GM21526 (cell line): ENCODE data around the gene SLC17A7.

Source experiments
- ATAC-seq: cut with Tn5 transposase; IDR thresholded peaks from one replicate; pipeline ENCODE4 v1.9.1; 2021; ENCODE audit warnings: moderate library complexity; ENCODE audit not compliant: unreplicated experiment, low FRiP score

SLC17A7 gene

DNA sequence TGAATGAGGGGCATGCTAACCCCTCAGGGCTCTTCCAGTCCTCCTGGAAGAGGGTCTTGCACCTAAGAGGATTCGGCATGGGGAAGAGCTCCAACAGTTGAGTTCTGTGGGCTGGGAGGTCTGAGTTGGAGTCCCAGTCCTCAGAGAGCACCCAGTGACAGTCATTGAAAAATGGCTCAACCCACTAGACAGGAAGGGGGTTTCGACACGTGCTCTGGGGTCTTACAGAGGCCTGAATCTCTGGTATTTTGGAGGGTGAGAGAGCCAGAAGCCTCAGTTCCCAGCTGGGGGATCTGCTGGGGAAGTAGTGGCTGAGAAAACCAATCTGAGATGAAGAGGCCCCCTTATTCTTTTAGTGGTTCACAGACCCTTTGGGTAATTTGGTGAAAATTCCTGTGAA is 27.1 kb downstream of the SLC17A7 start:
- ATAC-seq, result no peak

DNA sequence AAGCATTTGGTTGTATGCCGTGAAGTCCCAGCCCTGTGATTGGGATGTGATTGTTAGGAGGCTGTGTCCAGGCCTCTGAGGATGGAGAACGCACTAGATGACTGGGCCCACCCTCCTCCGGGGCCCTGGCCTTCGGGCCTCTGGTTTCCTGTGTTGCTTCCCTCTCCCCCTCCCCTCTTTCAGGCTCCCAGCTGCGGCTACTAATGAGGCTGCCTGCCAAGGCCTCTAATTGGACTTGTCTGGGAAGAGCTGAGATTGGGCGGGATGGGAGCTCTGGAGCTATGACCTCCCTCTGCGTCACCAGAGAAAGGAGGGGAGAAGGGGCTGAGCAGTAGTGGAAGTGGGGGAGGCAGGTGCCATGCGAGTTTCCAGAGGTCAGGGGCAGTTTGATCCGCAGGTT is 28.0 kb downstream of the SLC17A7 start:
- no peak for ATAC-seq

DNA sequence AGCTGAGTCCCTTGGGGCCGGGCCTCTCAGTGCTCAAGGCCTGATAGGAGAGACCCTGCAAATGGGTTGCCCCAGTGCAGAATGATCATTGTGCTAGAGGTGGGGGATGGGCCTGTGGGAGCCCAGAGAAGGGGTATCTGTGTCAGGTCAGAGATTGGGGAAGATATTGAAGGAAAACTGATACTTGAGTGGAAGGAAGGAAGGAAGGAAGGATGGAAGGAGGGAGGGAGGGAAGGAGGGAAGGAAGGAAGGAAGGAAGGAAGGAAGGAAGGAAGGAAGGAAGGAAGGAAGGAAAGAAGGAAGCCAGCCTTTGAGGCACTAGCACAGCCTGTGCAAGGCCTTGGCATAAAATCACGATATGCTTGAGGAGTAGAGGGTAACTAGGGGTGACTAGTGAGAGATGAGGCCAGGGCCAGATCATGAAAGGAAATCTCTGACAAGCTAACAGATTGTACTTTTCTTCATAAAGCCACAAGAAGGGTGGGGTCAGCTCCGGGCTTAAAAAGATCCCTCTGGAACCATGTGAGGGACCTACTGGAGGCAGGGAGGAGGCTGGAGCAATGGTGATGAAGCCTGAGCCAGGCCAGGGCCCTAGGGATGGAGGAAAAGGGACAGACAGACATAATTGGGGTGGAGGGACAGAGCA is 29.5 kb downstream of the SLC17A7 start:
- no peak for ATAC-seq

DNA sequence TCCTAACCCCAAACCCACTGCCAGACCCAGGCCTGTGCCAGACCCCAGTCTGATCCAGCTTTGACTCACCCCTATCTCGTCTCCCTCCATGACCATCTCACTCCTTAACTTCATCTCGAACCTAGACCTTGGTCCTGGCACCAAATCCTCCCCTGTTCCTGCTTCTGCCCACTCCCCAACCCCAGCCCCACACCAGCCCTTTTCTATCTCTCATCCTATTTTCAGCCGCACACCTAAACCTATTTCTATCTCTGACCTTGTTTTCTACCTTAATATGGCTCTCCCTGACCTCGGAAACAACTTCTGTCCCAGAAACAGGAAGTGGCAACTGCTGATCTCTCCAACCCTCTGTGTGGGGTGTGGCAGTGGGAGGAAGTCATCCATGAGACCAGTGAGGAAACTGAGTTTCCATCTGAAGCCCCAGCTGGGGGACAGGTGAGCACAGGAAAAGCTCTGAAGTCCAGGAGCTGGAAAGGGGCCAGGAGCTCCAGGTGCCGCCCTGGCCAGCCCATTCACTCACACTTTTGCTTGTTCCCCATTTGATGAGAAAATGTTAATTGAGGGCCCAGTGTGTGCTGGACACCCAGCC is 31.8 kb downstream of the SLC17A7 start:
- ATAC-seq, result no peak

DNA sequence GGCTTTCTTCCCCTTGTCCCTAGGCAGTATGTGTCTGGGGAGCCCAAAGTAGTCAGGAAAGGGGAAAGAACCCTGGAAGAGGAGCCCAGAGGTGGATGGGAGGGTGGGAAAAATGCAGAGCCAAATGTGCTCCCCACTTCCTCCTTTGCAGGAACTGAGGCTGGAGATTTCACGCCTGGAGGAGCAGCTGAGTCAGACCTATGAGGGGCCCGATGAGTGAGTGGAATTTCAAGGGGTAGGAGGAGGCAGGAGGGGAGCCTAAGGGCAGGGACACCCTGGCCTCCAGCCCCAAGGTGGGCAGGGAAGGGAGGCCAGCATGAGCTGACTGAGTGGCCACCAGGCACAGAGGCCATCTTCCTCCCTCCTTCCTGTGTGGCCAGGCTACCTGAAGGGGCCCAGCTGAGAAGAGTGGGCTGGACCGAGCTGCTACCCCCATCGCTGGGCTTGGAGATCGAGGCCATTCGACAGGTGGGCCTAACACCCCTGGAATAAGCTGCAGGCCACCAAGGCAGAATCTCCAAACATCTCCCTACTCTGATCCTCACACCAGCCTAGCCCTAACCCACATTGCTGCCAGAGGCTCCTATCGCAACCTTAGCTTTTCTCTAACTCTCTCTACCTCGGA is 32.4 kb downstream of the SLC17A7 start:
- ATAC-seq, result no peak

DNA sequence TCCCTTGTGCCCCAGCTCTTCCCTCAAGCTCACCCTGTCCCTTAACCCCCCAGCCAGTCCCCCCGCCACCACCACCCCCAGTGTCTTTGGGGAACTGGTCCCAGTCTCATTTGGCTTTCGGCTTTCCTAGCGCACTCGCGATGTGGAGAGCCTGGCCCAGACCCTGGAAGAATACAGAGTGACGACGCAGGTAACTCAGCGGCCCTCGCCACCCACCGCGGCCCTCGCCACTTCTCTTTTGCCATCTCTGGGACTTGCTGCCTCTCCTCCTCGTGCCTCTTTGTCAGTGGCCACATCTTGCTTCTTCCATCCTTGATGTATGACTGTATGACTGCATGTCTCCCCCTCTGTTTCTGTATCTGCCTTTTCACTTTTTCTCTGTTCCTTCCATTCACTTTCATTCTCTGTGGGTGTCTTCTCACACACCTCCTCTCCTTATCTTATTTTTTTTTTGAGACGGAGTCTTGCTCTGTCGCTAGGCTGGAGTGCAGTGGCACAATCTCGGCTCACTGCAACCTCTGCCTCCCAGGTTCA is 33.8 kb downstream of the SLC17A7 start:
- ATAC-seq, result no peak

DNA sequence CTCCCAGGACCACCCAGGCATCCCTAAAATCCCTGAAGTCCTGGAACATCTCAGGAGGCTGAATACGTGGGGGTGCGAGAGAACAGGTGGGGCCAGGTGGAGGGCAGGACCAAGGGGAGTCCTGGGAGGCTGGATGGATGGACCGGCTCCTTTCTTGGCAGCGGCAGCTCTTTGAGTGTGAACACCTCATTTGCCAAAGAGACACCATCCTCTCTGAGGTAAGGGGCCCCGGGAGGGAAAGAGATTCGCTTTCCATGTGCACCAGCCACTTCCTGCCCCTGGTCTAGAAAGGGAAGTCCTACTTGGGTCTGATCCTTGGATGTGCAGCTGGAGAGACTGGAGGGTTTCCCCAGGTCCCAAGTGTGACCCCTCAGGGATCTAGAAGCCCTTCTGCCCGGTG is 34.2 kb downstream of the SLC17A7 start:
- no peak for ATAC-seq

DNA sequence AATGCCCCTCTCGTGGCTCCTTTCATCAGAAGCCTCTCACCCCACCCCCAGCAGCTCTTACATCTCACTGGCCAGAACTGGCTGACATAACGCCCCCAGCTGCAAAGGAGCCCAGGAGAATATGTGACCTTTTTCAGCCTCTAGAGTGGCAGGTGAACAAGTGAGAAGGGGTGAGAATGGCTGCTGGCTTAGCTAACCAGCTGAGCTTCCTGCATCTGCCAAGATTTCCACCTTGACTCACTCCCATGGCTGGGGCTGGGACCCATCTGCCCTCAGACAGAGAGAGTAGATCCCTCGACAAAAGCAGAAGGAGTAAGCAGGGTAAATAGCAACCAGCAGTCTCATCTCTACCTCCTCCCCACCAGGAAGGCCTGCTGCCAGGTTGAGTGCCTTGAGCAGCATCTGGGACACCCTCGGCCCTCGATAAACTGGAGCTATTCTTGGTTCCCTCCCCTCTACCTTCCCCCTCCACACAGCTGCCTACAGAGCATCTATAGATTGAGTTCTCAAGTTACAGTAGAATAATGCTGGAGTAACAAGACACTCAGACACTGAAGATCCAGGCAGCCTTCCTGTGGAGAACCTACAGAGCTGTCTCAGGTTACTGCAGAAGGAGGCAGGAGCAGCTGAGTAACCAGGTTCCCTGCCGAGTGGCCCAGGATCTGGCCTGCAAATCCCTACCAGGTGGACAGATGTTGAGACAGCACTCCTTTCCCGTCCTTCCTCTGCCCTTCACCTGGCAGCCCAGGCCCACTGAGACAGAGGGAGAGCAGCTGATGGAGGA is 37.7 kb downstream of the SLC17A7 start:
- no peak for ATAC-seq

DNA sequence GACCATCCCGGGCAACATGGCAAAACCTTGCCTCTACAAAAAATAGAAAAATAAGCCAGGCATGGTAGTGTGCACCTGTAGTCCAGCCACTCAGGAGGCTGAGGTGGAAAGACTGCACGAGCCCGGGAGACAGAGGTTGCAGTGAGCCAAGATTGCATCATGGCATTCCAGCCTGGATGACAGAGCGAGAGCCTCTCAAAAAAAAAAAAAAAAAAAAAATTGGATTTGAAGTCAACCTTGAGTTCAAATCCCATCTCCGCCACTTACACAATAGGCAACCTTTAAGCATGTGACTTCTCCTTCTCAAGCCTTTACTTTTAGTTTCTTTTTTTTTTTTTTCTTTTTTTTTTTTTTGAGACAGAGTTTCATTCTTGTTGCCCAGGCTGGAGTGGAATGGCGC is 41.3 kb downstream of the SLC17A7 start:
- no peak for ATAC-seq

DNA sequence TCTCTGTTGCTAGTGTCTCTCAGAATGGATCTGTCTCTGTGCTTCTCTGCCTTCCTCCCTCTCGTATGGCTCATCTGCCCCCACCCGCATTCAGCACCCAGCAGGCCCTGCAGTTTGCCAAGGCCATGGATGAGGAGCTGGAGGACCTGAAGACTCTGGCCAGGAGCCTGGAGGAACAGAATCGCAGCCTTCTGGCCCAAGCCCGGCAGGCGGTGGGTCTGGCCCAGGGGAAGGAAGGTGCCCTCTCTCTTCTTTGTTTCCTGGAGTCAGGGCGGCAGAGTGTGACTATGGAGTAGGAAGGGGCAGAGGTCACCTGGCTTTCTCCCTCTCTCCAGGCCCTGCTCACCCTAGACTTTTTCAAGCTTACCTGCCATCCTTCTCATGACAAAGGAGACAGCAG is 42.4 kb downstream of the SLC17A7 start:
- no peak for ATAC-seq

DNA sequence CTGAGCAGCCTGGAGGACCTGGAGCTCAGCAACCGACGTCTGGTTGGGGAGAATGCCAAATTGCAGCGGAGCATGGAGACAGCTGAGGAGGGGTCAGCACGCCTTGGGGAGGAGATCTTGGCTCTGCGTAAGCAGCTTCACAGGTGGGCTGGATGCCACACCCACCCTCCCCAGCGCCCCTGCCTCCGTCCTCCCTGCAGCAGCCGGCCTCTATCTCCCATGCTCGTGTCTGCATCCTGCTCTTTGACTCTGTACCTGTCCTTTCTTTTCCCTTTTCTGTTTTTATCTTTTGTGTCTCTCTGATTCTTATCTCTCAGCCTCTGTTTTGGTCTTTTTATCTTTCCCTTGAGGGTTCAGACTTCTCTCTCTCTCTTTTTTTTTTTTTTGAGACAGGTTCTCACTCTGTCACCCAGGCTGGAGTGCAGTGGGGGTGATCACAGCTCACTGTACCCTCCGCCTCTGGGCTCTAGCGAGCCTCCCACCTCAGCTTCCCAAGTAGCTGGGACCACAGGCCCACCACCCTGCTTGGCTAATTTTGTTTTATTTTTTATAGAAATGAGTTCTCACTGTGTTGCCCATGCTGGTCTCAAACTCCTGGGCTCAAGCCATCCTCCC is 43.2 kb downstream of the SLC17A7 start:
- no peak for ATAC-seq

DNA sequence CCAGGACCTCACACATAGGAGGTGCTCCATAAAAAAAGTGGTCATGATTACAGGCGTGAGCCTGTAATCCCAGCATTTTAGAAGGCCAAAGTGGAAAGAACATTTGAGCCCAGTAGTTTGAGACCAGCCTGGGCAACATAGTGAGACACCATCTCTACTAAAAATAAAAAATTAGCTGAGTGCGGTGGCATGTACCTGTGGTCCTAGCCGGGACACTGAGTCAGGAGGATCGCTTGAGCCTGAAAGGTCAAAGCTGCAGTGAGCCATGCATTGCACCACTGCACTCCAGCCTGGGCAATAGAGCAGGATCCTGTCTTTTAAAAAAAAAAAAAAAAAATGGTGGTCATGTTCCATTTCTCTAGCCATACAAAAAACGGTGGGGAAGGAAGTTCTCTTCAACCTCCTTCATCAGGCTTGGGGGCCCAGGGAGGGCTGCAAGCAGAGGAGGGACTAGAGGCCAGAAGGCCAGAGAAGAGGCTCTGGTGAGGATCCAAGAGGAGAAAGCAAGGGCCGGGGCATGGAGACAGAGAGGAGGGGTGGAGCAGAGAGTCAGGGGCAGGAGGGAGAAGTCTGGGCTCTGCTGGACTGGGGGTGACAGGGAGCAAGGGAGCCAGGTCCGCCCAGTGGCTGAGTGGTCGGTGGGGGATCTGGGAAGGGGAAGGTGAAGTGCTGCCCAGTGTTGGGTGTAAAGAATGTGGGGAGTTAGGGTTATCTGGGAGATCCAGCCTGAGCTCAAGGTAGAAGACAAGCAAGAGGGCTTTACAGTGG is 44.4 kb downstream of the SLC17A7 start:
- no peak for ATAC-seq

DNA sequence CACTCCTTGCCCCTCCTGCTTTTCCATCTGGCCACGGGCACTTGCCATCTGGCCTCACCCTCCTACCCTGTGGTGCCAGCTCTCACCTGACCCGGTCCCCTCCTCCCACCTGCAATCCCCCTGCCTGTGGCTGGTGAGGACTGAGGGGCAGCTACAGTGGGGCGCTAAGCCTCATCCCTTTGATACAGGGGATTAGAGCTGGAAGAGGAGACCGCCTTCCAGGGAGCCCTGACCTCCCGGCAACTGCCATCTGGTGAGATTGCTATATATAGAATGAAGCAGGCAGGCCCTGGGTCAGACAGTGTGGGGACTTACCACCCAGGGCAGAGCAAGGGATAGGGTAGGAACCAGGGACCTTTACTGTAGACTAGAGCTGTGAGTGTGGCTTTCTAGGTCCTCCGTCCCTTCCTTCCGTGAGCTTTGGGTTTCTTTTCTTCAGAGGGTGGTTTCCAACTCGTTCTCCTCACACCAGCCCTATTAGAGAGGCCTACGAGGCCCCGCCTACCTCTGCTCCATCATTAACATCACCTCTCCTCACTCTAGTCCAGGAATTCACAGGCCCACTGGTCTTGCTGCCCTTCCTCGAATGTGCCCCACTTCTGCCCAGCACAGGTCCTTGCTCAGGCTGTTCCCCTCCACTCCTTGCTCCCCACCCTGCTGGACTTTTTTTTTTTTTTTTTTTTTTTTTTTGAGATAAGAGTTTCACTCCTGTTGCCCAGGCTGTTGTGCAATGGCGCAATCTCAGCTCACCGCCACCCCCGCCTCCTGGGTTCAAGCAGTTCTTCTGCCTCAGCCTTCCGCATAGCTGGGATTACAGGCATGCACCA is 45.5 kb downstream of the SLC17A7 start:
- ATAC-seq, result no peak

DNA sequence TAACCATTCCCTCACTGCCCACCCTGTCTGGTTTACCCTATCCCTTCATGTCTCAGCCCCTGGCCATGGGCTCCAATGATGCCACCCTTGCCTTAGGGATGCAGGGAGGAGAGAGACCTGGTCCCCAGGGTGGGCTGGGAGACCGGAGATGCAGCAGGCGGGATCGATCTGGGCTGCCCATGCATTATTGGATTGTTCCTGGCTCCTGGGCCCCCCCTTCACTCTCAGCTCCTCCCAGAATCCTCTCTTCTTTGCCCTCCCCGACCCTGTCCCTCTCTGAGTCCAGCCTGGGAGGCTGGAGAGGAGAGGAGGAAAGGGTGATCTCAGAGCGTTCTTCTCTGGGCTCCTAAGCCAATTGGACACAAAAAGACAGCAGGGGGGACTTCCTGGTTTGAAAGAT is 47.4 kb downstream of the SLC17A7 start:
- no peak for ATAC-seq

DNA sequence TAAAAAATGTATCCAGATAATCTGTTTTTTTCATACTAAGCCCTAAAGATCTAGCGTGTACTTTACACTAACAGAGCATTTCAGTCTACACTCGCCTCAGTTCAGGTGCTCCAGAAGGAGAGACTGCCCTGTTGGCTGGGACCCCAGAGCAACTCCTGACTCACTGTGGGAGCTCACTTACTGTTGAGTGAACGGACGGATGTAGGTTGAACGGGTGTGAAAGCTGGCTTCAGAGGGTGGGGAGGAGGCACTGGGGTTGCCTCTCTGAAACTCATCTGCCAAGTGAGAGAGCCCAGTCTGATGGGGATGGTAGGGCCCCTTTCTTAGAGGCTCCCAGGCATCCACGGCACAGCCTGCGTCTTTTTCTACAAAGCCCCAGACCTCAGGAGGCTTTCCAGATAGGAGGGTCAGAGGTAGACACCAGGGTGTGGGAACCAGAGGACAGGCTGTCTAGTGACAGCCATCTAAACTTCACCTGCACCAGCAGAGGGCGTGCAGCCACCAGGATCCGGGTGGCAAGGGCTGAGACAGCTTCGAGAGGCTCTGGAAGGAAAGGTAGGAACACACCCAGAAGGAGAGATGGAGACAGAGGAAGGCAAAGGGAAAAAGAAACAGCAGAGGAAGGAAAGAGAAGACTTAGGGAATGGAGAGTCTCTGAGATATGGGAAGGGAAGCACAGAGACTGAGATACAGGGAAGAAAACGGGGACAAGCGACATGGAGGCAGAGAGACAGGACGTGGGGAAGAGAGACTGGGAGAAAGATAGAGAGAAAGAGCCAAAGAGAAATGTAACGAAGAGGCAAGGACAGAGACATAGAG is 49.5 kb downstream of the SLC17A7 start:
- ATAC-seq, result no peak

DNA sequence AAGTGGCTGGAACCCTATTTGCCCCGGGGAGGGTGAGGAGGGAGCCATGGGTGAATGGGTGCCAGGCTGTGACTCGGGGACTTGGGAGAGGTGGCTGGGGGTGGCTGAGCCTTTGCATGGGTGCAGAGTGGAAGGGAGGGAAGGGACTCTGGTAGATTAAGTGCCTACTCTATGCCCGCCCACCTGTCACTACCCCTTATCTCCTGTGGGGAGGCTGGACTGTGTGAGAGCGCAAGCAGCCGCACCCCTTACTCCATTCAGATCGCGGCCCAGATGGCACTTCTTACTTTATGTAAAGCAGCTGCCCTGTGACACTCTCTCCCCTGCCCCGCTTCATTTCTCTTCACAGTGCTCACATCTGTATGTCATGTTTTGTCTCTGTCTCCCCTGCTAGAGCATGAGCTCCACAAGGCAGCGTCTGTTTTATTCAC is 50.4 kb downstream of the SLC17A7 start:
- ATAC-seq, result no peak

DNA sequence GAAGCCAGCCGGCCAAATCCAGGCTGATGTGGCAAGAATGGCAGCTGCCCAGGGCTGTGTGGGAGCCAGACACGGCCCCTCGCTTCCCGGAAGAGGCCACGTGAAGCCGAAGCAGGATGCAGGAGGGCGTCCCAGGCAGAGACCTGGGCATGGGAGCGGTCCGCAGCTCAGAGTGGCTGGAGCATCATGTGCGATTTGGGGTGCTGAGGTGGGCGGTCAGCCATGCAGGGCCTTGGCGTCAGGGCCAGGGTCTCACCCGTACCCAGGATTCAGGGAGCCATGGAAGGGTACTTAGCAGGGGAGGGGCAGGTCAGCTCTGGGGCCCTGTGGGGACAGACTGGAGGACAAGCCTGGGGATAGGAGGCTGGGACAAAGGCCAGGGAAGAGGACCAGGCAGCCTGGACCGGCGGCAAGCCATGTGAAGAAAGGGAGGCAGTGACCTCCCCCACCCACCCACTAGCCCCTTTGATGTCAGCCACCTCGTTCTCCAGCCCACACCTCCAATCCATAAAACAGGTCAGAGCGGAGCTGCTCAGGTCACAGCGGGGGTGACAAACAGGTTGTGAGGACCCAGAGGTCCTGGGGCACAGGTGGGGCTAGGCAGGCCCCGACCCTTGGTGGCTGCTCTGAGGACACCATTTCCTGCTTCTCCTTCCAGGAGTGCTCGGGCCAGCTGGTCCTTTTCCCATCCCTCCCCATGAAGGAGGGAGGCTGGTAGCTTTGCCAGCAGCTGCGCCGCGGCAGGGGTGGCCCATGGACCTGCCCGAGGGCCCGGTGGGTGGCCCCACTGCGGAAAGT is 51.0 kb downstream of the SLC17A7 start:
- ATAC-seq, result no peak

DNA sequence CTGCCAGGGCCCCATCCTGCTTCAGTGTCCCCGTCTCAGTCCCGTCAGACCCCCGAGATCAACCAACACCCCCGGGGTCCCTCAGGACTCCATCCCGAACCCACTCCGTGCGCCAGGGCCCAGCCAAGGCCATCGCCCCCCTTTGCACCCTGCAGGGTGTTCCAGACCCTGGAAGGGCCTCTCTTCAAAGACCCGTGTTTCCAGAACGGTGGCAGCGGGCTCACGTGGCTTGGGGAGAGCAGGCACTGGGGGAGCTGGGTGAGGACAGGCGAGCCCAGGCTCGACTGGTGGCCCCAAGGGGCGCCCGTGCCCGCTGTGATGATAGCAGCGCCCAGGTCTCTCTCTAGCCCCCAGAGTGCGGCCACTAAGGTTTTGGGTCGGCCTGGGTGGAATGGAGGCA is 51.9 kb downstream of the SLC17A7 start:
- no peak for ATAC-seq
